Psoas muscle (tissue), 8 donors: ENCODE results near the gene TDRD1. TPM values are rescaled to one million over a fixed set of nuclear protein-coding genes. Genes with fewer than 3 reads are reported as not detected.

Experiments used
- ATAC-seq, 4 donors: fragments of 200-7000 bp; cut with Tn5 transposase; one replicate each; pipeline ENCODE4 v1.9.1; 2020; ENCODE audit warnings: moderate library complexity in 3 of 4, mild to moderate bottlenecking in 2 of 4
- DNase-seq, 2 donors: peaks; one replicate each; pipeline ENCODE4 v3.0.0-alpha.2; 2020
- H3K27ac ChIP-seq: fragments of 200-600 bp; one replicate; pipeline ENCODE4 v1.8.0; 2022
- H3K27me3 ChIP-seq, 3 donors: fragments of 200-600 bp in 1 of 3; one replicate each; pipeline versions ENCODE4 v1.6.1 to v1.8.0; 2013 to 2022; ENCODE audit warnings: low read length in 2 of 3, mild to moderate bottlenecking in 2 of 3, moderate library complexity in 1 of 3; ENCODE audit not compliant: insufficient read depth in 3 of 3
- H3K36me3 ChIP-seq, 2 donors: fragments of 200-600 bp in 1 of 2; one replicate each; pipeline versions ENCODE4 v1.6.1 to v1.8.0; 2013 to 2022; ENCODE audit warnings: low read depth in 1 of 2, mild to moderate bottlenecking in 1 of 2, moderate library complexity in 1 of 2; ENCODE audit not compliant: insufficient read depth in 1 of 2
- H3K4me1 ChIP-seq: fragments of 200-600 bp; one replicate; pipeline ENCODE4 v1.8.0; 2022
- H3K4me3 ChIP-seq: fragments of 200-600 bp; one replicate; pipeline ENCODE4 v1.8.0; 2022; ENCODE audit warnings: mild to moderate bottlenecking
- H3K9me3 ChIP-seq: fragments of 200-600 bp; one replicate; pipeline ENCODE4 v1.8.0; 2022
- CTCF ChIP-seq: fragments of 200-600 bp; IDR thresholded peaks from one replicate; pipeline ENCODE4 v1.8.0; 2022; ENCODE audit warnings: antibody characterized with exemption
- WGBS, 3 donors: extraction: QIAGEN DNeasy Blood & Tissue Kit; methylation state at CpG; one replicate each; pipeline versions ENCODE4 v1.1.6 to v1.1.7; 2013; 5-methylcytosine and 5-hydroxymethylcytosine counted together
- intact Hi-C, 2 donors: fragments of 100-400 bp; cut with DNase I; formaldehyde crosslinking; loops; one replicate each; pipeline versions ENCODE4 v1.11.0 to v1.14.2; 2022
- polyA plus RNA-seq, 3 donors: library from polyadenylated mRNA; stranded (reverse); fragments of 200-250 nt; gene quantifications; one replicate each; pipeline ENCODE4 v1.2.3, GENCODE V29; 2013
- total RNA-seq, 4 donors: library from RNA; stranded (reverse); fragmentation: NEBNext Ultra II Directional in 2 of 4; extraction: Animal tissue kit (Norgen Biotek cat#: 25700) in 2 of 4; gene quantifications; one replicate each; pipeline versions ENCODE4 v1.2.1 to v1.2.4, GENCODE V29; 2021 to 2023
- donor health status: healthy with polysubstance abuse.
- donor health status: DM: no; HTN: no; CAD: no; lungs with moderate emphysema.
- donor health status: Bipolar disorder and iron deficiency.
- donor health status: healthy.
- donor health status: DM: yes; HTN: yes; CAD: no.
- donor health status: DM: no; HTN: no; CAD: no.
- donor health status: DM: no; HTN: no; CAD: no.
- donor health status: DM: yes; HTN: yes; CAD: no.

The TDRD1 gene
- total and polyA plus RNA-seq, 7 donors = 0.03 to 0.26 (median 0.20) TPM; not detected in 4

- 79 to 86% (median 84%) methylated on average over 2 of the region's 2 CpGs for WGBS, 3 donors
- TF ChIP-seq CTCF = no peak
- H3K27ac ChIP-seq = no peak overlapping the region
- no peak overlapping the region for H3K4me3 ChIP-seq
- no peaks in the 10 kb centered on the region for H3K9me3 ChIP-seq
- intact Hi-C loops = no loop called here
- ATAC-seq = no peak
- DNase-seq = no peak
- H3K4me1 ChIP-seq = no peaks in the 10 kb centered on the region
- H3K36me3 ChIP-seq = no peaks in the 10 kb centered on the region
- peaks cover 0 to 8% (median 0%) of the 10 kb centered on the region in 3 donors for H3K27me3 ChIP-seq
Observed at GRCh38 chr10:114212153-114212552, 33.0 kb downstream of the TDRD1 start.

GRCh38 chr10:114215033-114215432 lies 35.9 kb downstream of the TDRD1 start:
- Histone ChIP-seq H3K36me3 (no peaks in the 10 kb centered on the region), H3K4me3 (no peak overlapping the region), H3K9me3 (no peaks in the 10 kb centered on the region), H3K27ac (no peak overlapping the region), H3K27me3 (no peaks in the 10 kb centered on the region), H3K4me1 (no peaks in the 10 kb centered on the region)
- DNase-seq (no peak), ATAC-seq (no peak)
- WGBS, 3 donors = 80 to 100% (median 96%) methylated on average over 1 of the region's 1 CpG
- intact Hi-C loops = no loop called here
- no peak for TF ChIP-seq CTCF

GRCh38 chr10:114220281-114220680 lies 41.1 kb downstream of the TDRD1 start:
- H3K36me3 ChIP-seq = no peaks in the 10 kb centered on the region
- H3K4me3 ChIP-seq = no peak overlapping the region
- no peaks in the 10 kb centered on the region for H3K9me3 ChIP-seq
- intact Hi-C loops = no loop called here
- ATAC-seq (no peak), DNase-seq (no peak)
- 79 to 90% (median 83%) methylated on average over 2 of the region's 2 CpGs for WGBS, 3 donors
- H3K4me1 ChIP-seq = peaks cover 3% of the 10 kb centered on the region
- H3K27ac ChIP-seq = no peak overlapping the region
- no peak for TF ChIP-seq CTCF
- H3K27me3 ChIP-seq = no peaks in the 10 kb centered on the region

- H3K36me3 ChIP-seq = no peaks in the 10 kb centered on the region
- peaks cover 3% of the 10 kb centered on the region for H3K4me1 ChIP-seq
- H3K9me3 ChIP-seq = no peaks in the 10 kb centered on the region
- no peak overlapping the region for H3K4me3 ChIP-seq
- ATAC-seq (no peak), DNase-seq (no peak)
- no peak for TF ChIP-seq CTCF
- H3K27ac ChIP-seq = no peak overlapping the region
- no peaks in the 10 kb centered on the region for H3K27me3 ChIP-seq
- intact Hi-C loops = no loop called here
- 75 to 78% (median 76%) methylated on average over 4 of the region's 4 CpGs for WGBS, 3 donors
Observed at GRCh38 chr10:114221235-114221634, 42.1 kb downstream of the TDRD1 start.

- intact Hi-C loops = no loop called here
- H3K36me3 ChIP-seq = no peaks in the 10 kb centered on the region
- H3K27ac ChIP-seq = no peak overlapping the region
- no peak for TF ChIP-seq CTCF
- 31 to 42% (median 37%) methylated on average over 4 of the region's 4 CpGs for WGBS, 3 donors
- DNase-seq (no peak), ATAC-seq (peak in 2 of 4 donors; percentile 58 to 74)
- no peaks in the 10 kb centered on the region for H3K27me3 ChIP-seq
- H3K4me3 ChIP-seq = no peak overlapping the region
- no peaks in the 10 kb centered on the region for H3K9me3 ChIP-seq
- H3K4me1 ChIP-seq = peaks cover 3% of the 10 kb centered on the region
Observed at GRCh38 chr10:114223066-114223465, 43.9 kb downstream of the TDRD1 start.
